Nephron (organoid): ENCODE data around the gene MRPL9.
"Not testable (repeated sequence)": the region's sequence is repeated elsewhere in the genome, so short reads cannot be mapped to it uniquely, and the experiment has no call there.

Source experiments
- H3K27ac Mint-ChIP-seq, 3 experiments: 2 replicates each; pipeline ENCODE4 v1.8.0; 2020; ENCODE audit warnings: mixed read lengths in 3 of 3, mild to moderate bottlenecking in 2 of 3, moderate library complexity in 1 of 3
- H3K27me3 Mint-ChIP-seq: 2 replicates; pipeline ENCODE4 v1.8.0; 2021; ENCODE audit warnings: low read depth, mild to moderate bottlenecking, moderate library complexity, mixed read lengths
- H3K36me3 Mint-ChIP-seq: 2 replicates; pipeline ENCODE4 v1.8.0; 2020; ENCODE audit warnings: low read depth, mixed read lengths
- H3K4me1 Mint-ChIP-seq: 2 replicates; pipeline ENCODE4 v1.8.0; 2020; ENCODE audit warnings: mixed read lengths
- H3K4me3 Mint-ChIP-seq, 3 experiments: 2 replicates each; pipeline ENCODE4 v1.8.0; 2020; ENCODE audit warnings: mild to moderate bottlenecking in 3 of 3, mixed read lengths in 3 of 3, moderate library complexity in 2 of 3
- H3K9me3 Mint-ChIP-seq: 2 replicates; pipeline ENCODE4 v1.8.0; 2020; ENCODE audit warnings: mixed read lengths
- TF ChIP-seq, protein P1 (sequence below), 3 experiments: fragments of 200-600 bp; sonication (generic); IDR thresholded peaks; one replicate each; pipeline ENCODE4 v1.5.0; 2021; ENCODE audit warnings: antibody characterized with exemption in 3 of 3; ENCODE audit not compliant: unreplicated experiment in 3 of 3

Gene MRPL9

DNA sequence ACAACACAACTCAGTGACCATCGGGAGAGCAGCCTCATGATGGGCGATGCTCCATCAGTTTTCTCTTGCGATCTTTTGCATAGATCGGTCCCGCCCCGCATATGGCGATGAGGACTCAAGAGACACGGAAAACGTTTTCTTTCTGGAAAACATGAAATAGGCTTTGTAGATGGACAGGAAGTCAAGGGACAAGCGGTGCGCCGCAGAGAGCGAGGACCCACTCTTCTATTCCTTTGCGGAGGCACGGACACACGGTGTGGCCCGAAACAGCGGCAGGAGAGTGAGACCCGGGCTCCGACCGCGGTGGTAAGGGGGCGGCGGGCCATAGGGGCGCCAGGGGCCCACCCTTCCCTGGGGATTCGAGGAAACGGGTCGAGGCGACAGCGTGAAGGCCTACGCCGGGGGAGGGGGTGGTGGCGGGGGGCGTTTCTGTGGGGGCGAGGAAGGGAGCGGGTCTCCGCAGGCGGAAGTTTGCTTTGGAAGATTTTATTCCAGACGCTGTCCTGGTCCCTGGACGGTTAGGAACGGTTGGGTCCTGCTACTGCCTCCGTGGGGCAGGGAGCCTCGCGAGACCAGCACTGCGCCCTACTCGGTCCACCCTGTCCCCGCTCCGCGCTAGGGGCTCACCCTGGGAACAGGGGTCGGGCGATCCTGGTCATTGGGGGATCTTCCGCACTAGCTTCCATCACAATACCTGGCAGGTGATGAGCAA is 27.8 kb upstream of the MRPL9 start:
- Mint-ChIP-seq H3K36me3 (no peaks in the 10 kb centered on the region), H3K27me3 (peaks cover 22% of the 10 kb centered on the region), H3K4me3 (peak overlapping the region; percentile 85 to 90 (median 89)), H3K27ac (peak overlapping the region in 2 of 3 experiments; percentile 37 to 43), H3K9me3 (no peaks in the 10 kb centered on the region), H3K4me1 (peaks cover 3% of the 10 kb centered on the region)
- TF ChIP-seq, protein P1, sequence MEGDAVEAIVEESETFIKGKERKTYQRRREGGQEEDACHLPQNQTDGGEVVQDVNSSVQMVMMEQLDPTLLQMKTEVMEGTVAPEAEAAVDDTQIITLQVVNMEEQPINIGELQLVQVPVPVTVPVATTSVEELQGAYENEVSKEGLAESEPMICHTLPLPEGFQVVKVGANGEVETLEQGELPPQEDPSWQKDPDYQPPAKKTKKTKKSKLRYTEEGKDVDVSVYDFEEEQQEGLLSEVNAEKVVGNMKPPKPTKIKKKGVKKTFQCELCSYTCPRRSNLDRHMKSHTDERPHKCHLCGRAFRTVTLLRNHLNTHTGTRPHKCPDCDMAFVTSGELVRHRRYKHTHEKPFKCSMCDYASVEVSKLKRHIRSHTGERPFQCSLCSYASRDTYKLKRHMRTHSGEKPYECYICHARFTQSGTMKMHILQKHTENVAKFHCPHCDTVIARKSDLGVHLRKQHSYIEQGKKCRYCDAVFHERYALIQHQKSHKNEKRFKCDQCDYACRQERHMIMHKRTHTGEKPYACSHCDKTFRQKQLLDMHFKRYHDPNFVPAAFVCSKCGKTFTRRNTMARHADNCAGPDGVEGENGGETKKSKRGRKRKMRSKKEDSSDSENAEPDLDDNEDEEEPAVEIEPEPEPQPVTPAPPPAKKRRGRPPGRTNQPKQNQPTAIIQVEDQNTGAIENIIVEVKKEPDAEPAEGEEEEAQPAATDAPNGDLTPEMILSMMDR (IDR thresholded peaks at IDR 0.05; ENCODE audit: unreplicated experiment in 3 of 3), result no peak

DNA sequence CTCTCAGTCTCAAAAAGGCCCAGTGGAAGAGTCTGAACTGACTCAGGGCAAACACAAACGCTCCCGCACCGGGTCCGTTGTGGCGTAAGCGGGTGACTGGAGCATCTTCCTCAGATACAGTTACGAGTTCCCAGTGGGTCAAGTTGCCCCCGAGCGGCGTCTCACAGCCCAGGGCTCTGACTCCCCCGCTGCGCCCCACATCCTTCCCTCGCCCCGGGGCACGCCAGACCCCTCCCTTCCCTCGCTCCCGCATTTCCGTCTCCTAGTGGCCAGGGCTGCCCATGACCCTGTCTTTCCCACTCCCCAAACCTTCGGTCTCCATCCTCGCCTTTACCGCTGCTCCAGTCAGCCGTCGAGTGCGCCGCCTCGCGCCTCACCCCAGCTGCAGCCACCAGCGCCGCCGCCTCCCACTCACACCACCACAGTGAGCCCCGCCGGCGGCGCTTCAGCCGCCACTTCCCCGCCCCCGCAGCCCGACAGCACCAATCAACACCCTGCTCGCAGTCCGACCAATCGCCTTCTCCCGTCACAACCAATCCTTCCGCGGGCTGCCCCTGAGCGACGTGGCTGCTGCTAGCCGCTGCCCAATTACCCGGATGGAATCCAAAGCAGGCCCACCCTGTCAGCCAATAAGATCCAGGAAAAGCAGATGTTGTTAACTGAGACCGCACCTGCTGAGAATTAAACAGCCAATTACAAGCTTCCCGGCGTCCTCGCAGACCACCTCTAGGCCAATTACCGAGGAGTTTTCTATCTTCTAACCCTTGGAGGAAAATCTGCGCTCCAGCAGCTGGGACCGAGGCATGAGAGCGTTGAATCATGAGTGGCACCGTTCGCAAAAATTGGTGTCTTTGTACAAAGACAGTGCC is 27.0 kb upstream of the MRPL9 start, which contains the start of gene TDRKH:
TDRKH (minus strand) TSS at position 430 of the 869 bp plus-strand sequence. CDS start 7,478 bp downstream, outside the sequence.
- H3K4me3 Mint-ChIP-seq, result peak within 1 kb of the TSS; percentile 85 to 90 (median 89)
- peak within 1 kb of the TSS in 2 of 3 experiments; percentile 37 to 43 for H3K27ac Mint-ChIP-seq
- H3K4me1 Mint-ChIP-seq, result peaks cover 3% of the 10 kb centered on the region
- TF ChIP-seq, protein P1 (IDR thresholded peaks at IDR 0.05; ENCODE audit: unreplicated experiment in 3 of 3), result peak in 2 of 3 experiments; percentile 27
- peaks cover 22% of the 10 kb centered on the region for H3K27me3 Mint-ChIP-seq
- H3K9me3 Mint-ChIP-seq, result no peaks in the 10 kb centered on the region
- H3K36me3 Mint-ChIP-seq, result no peaks in the 10 kb centered on the region

DNA sequence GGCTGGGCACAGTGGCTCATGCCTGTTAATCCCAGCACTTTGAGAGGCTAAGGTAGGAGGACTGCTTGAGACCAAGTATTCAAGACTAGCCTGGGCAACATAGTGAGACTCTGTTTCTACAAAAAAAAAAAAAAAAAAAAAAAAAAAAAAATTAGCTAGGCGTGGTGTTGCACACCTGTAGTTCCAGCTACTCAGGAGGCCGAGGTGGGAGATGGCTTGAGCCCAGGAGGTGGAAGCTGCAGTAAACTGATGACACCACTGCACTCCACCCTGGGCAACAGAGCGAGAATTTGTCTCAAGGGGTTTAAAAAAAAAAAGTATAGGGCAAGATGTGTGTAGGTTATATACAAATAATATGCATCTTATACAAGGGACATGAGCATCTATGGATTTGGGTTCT is 24.4 kb upstream of the MRPL9 start:
- TF ChIP-seq, protein P1 (IDR thresholded peaks at IDR 0.05; ENCODE audit: unreplicated experiment in 3 of 3), result no peak
- Mint-ChIP-seq H3K4me1 (peaks cover 3% of the 10 kb centered on the region), H3K27me3 (peaks cover 22% of the 10 kb centered on the region), H3K36me3 (no peaks in the 10 kb centered on the region), H3K4me3 (no peak overlapping the region), H3K27ac (no peak overlapping the region), H3K9me3 (no peaks in the 10 kb centered on the region)

DNA sequence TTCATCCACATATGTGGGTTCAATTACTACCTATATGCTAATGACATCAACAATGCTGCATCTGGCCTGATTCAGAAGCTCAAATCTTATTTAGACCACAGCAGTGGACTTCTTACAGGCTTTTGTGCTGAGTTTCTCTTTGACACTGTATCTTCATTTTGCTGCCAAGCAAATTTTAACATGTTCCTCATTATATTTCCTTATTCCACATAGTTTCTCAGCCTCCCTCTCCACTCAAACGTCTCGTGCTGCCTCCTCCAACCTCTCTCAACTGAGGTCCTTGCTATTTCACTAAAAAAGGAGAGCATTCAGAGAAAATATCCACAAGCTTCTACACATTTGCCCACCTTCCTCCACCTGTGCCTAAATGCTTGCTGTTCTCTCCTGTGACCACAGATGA is 20.5 kb upstream of the MRPL9 start:
- H3K4me3 Mint-ChIP-seq, result no peak overlapping the region
- H3K9me3 Mint-ChIP-seq, result no peaks in the 10 kb centered on the region
- TF ChIP-seq, protein P1 (IDR thresholded peaks at IDR 0.05; ENCODE audit: unreplicated experiment in 3 of 3), result no peak
- H3K27me3 Mint-ChIP-seq, result peaks cover 6% of the 10 kb centered on the region
- H3K4me1 Mint-ChIP-seq, result no peaks in the 10 kb centered on the region
- no peak overlapping the region for H3K27ac Mint-ChIP-seq
- peaks cover 9% of the 10 kb centered on the region for H3K36me3 Mint-ChIP-seq

DNA sequence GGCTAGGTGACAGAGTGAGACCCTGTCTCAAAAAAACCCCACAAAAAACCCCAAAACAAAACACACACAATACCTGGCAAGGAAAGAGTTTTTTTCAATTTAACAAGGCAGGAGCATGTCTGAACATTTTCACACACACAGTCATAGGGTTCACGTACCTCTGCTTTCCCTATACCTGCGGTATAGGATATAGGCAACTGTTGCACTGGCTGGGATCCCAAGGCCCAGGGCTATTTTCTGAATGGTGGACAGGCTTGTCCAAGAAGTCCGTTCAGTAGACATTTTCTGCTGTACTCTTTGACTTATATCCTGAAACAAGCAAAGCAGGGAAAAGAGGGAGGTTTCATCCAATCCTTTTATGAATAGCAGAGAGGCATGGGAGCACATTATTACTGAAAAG is 19.4 kb upstream of the MRPL9 start:
- Mint-ChIP-seq H3K9me3 (no peaks in the 10 kb centered on the region), H3K27ac (no peak overlapping the region), H3K4me3 (no peak overlapping the region), H3K36me3 (peaks cover 16% of the 10 kb centered on the region), H3K27me3 (no peaks in the 10 kb centered on the region), H3K4me1 (no peaks in the 10 kb centered on the region)
- TF ChIP-seq, protein P1 (IDR thresholded peaks at IDR 0.05; ENCODE audit: unreplicated experiment in 3 of 3), result no peak

DNA sequence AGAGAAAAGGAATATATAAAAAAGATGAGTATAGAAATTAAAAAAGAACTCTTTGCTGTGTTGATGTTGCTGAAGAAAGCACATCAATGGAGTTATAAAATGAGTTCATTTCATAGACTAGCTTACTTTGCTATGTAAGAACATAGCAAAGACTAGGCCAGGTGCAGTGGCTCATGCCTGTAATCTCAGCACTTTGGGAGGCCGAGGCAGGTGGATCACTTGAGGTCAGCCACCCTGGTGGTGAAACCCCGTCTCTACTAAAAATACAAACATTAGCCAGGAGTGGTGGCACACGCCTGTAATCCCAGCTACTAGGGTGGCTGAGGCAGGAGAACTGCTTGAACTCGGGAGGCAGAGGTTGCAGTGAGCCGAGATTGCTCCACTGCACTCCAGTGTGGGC is 18.7 kb upstream of the MRPL9 start:
- peaks cover 16% of the 10 kb centered on the region for H3K36me3 Mint-ChIP-seq
- not testable (repeated sequence) for H3K9me3 Mint-ChIP-seq, H3K27me3 Mint-ChIP-seq, H3K27ac Mint-ChIP-seq, H3K4me3 Mint-ChIP-seq, H3K4me1 Mint-ChIP-seq

DNA sequence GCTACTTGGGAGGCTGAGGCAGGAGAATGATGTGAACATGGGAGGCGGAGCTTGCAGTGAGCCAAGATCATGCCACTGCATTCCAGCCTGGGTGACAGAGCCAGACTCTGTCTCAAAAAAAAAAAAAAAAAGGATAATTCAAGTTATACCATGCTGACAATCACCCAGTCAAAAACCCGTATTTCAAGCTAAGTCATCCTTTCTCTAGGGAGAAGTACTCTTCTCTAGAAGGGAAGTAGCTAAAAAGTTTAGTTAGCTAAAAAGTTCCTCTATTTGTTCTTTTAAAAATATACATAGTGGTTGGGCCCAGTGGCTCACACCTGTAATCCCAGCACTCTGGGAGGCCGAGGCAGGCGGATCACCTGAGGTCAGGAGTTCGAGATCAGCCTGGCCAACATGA is 17.4 kb upstream of the MRPL9 start:
- not testable (repeated sequence) for H3K27me3 Mint-ChIP-seq, H3K4me1 Mint-ChIP-seq, H3K27ac Mint-ChIP-seq, H3K9me3 Mint-ChIP-seq, H3K4me3 Mint-ChIP-seq
- H3K36me3 Mint-ChIP-seq, result peaks cover 16% of the 10 kb centered on the region
